ENCODE results near the gene HTR1D. TPM values are rescaled to one million over a fixed set of nuclear protein-coding genes. Genes with fewer than 3 reads are reported as not detected.
"Not testable (repeated sequence)": the region's sequence is repeated elsewhere in the genome, so short reads cannot be mapped to it uniquely, and the experiment has no call there.

Gene HTR1D
- 0.13 TPM in 2 replicates for total RNA-seq

DNA sequence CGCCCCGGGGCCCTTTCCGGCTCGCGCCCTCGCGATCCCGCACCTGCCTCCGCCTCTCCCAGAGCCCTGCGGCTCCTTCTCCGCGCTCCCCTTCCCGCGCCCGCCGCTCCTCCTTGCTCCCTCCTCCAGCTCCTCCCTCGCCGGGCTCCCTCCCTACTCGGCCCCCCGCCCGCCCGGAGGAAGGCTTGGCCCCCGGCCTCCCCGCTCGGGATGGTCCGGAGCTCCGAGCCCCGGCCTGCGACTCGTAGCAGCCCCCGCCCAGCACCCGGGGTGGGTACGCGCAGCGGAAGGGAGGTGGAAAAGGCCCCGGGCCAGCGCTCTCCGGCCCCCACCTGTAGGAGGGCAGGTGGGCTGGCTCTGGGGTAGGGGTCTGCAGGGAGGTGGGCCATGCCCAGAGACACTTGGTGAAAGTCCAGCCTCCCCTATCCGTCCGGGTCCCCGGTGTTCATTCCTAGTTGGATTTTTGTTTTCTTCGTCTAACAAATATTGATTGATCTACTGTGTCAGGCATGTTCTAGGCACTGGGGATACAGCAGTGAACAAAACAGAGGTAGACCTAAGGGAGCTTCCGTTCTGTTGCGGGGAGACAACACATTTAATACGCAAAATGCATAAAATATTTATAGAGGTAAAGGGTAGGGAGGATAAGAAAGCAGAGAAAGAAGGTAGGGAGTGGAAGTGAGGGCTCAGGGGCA, at the start of gene HTR1D:
HTR1D (minus strand) TSS at position 82 of the 695 bp plus-strand sequence. CDS start 23,283 bp downstream, outside the sequence.
- DNase-seq (ENCODE audit: low read depth in 2 of 2): peak in 1 of 2 donors; percentile 23

- DNase-seq (ENCODE audit: low read depth in 2 of 2): no peak
Observed at GRCh38 chr1:23263380-23263887, 46.1 kb upstream of the HTR1D start.

DNA sequence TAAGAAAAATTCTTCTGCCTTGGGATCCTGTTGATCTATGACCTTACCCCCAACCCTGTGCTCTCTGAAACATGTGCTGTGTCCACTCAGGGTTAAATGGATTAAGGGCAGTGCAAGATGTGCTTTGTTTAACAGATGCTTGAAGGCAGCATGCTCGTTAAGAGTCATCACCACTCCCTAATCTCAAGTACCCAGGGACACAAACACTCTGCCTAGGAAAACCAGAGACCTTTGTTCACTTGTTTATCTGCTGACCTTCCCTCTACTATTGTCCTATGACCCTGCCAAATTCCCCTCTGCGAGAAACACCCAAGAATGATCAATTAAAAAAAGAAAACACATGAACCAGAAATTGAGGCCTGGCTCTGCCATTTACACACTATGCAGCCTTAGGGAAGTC, 40.8 kb upstream of the HTR1D start:
- DNase-seq (ENCODE audit: low read depth in 2 of 2): not testable (repeated sequence)

- not testable (repeated sequence) for DNase-seq (ENCODE audit: low read depth in 2 of 2)
Observed at GRCh38 chr1:23257371-23257770, 40.1 kb upstream of the HTR1D start.

- no peak for DNase-seq (ENCODE audit: low read depth in 2 of 2)
Observed at GRCh38 chr1:23254584-23254983, 37.3 kb upstream of the HTR1D start.

DNA sequence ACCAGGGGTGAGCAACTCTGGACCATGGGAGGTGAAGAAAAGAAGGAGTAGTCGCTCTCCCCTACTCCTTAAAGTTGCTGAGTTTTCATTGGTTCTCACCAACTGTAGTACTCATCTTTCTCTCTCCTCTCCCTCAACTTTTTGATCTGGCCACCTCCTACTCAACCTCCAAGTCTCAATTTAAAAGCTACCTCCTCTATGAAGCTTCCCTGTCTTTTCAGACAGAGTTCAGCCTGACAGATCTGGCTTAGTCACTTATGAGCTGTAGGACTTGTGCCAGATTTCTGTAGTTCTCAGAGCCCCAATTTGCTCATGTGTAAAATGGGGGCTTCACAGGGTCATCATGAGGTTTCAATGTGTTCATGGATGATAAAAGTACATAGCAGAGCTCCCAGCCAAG, 34.5 kb upstream of the HTR1D start:
- peak; percentile 6 to 28 for DNase-seq (ENCODE audit: low read depth in 2 of 2)

DNA sequence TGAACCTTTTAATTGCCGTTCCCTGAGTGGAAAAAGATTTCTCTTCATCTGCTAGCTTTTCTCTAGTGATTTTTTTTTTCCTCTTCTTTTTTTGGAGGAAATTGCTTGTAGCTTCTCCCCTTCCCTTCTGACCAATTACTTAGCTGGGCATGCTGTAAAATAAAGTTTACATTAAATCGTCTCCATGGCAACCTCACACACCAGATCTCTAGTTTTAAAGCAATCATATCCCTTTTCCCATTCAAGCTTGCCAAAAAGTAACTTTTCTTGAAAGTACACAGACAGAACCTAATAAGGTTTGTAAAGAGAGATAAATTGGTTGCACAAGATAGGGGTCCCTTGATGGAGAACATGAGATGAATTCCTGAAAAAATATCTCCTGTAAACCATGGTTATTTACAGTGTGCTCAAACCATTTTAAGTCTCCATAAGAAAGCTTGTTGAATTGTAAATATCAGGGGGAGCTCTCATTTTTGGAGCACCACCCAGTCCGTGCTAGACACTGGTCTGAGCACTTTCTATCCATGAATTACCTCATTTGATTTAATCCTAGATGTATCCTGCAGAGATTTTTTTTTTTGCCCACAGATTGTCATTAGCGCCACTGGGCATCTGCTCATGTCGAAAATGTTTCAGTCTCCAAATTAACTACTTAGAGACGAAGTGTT, 32.6 kb upstream of the HTR1D start:
- peak in 1 of 2 donors; percentile 42 for DNase-seq (ENCODE audit: low read depth in 2 of 2)

GRCh38 chr1:23247276-23247675, 30.0 kb upstream of the HTR1D start:
- DNase-seq (ENCODE audit: low read depth in 2 of 2): no peak

DNA sequence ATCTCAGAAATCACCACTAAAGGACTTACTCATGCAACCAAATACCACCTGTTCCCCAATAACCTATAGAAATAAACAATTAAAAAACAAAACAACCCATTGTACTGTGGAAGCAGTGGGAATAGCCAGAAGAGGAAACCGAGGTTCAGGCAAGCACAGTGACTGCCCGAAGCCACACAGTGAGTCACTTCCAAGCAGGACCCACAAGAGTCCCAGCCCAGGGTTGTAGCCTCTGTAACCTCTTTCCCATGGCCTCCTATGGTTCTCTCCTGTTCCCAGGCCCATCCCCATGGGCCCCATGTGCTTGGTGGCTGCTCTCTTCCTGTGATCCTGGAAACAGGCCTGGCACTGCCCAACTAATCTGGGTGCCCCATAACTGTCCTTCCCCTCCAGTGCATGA, 29.0 kb upstream of the HTR1D start:
- DNase-seq (ENCODE audit: low read depth in 2 of 2): peak in 1 of 2 donors; percentile 68

GRCh38 chr1:23244256-23244761, 27.0 kb upstream of the HTR1D start:
- no peak for DNase-seq (ENCODE audit: low read depth in 2 of 2)

- no peak for DNase-seq (ENCODE audit: low read depth in 2 of 2)
Observed at GRCh38 chr1:23242414-23242813, 25.1 kb upstream of the HTR1D start.

DNA sequence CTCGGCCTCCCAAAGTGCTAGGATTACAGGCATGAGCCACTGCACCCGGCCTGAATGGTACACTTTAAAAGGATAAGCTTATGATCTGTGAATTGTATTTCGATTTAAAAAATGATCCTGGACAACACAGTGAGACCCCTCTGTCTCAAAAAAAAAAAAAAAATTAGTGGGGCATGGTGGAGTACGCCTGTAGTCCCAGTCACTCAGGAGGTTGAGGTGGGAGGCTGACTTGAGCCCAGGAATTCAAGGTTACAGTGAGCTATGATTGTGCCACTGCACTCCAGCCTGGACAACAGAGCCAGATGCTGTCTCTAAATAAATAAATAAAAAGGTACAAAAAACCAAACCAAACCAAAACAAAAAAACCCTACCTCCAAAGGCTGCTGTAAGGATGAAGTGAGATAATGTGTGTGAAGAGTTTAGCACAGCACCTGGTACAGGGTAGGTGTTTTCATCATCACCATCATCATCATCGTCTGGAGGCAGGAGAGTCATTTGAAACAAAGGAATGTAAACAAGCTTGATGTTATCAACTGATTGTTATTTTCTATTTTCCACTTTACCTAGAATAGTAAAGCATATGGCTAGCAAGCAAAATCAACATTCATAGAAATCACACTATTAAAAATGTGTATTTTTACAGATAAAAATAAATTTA, 22.5 kb upstream of the HTR1D start:
- DNase-seq (ENCODE audit: low read depth in 2 of 2): no peak

- DNase-seq (ENCODE audit: low read depth in 2 of 2): no peak
Observed at GRCh38 chr1:23238565-23238964, 21.3 kb upstream of the HTR1D start.

DNA sequence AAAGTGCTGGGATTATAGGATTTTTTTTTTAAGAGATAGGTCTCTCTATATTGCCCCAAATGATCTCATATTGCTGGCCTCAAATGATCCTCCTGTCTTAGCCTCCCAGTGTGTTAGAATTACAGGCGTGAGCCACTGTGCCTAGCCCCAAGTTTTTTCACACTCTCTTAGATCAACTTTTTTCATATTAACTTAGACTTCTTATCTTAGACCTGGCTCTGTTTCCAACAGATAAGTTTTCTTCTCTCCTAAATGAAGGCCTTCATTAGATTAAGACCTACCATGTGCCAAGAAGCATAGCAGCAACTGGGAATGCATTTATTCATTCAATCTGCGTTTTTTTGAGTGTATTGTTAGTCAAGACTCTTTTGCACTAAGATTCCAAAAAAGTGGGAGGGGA, 20.2 kb upstream of the HTR1D start:
- no peak for DNase-seq (ENCODE audit: low read depth in 2 of 2)

- DNase-seq (ENCODE audit: low read depth in 2 of 2): no peak
Observed at GRCh38 chr1:23227806-23228205, 10.5 kb upstream of the HTR1D start.

DNA sequence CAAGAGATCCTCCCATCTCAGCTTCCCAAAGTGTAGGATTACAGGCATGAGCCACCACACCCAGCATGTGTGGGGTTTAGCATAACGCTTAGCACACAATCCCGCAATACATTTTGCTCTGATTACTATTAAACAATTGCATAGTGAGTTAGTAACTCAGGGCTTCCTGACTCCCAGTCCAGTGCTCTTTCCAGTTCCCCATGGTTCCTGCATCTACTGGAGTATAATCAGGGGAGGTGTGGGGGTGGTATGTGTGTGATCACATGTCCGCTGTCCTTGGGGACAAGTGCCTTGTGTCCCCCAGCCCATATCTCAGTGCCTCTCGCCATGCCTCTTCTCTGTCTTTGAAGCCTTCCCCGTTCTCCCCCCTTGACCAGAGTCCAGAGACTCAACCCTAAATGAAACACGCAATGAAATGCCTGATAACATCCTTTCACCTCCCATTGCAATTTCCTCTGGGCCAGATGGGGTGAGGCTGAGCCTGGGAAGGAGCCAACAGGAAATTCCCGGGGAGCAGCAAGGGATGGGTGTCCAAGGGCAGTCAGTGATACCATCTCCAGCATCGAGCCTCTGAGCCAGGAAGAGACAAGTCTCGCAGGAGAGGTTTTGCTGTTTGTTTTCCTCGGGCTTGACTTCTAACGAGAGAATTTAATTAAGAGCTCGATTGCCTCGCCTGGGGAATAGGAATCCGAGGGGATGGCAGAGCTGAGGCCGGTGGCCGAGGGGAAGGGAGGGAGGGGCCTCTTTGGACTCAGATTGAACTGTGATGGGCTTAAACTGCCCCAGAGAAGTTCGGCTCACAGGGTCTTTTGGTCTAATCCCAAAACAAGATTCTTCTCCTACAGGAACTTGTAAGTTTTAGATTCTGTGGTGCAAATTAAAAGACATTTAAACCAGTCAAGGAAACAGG, 7.7 kb upstream of the HTR1D start:
- peak in 1 of 2 donors; percentile 78 for DNase-seq (ENCODE audit: low read depth in 2 of 2)

- not testable (repeated sequence) for DNase-seq (ENCODE audit: low read depth in 2 of 2)
Observed at GRCh38 chr1:23223963-23224362, 6.7 kb upstream of the HTR1D start.

GRCh38 chr1:23223490-23223951, 6.2 kb upstream of the HTR1D start:
- DNase-seq (ENCODE audit: low read depth in 2 of 2): not testable (repeated sequence)

- no peak for DNase-seq (ENCODE audit: low read depth in 2 of 2)
Observed at GRCh38 chr1:23222742-23223141, 5.4 kb upstream of the HTR1D start.

DNA sequence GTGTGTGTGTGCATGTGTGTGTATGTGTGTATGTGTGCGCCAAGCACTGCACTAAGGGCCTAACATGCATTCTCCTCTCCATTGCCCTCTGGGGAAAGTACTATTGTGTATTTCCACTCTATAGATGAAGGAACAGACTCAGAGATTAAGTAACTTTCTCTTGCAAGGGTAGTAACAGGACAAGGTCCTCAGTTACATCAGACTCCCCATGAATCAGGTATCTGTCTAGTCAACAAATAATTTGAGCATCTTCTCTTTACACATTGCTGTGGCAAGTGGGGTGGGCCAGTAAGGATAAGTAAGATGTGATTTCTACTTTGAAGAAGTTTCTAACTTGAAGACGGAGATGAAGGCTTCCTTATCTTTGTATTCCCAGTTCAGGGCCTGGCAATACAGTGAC, 5.0 kb upstream of the HTR1D start:
- no peak for DNase-seq (ENCODE audit: low read depth in 2 of 2)

GRCh38 chr1:23221107-23221506, 3.8 kb upstream of the HTR1D start:
- DNase-seq (ENCODE audit: low read depth in 2 of 2): no peak
